HG03097 (cell line): ENCODE measurements around the gene ARNT2.

ENCODE experiments used
- ATAC-seq: cut with Tn5 transposase; IDR thresholded peaks from one replicate; pipeline ENCODE4 v1.9.1; 2021; ENCODE audit not compliant: unreplicated experiment, low FRiP score

The ARNT2 gene

DNA sequence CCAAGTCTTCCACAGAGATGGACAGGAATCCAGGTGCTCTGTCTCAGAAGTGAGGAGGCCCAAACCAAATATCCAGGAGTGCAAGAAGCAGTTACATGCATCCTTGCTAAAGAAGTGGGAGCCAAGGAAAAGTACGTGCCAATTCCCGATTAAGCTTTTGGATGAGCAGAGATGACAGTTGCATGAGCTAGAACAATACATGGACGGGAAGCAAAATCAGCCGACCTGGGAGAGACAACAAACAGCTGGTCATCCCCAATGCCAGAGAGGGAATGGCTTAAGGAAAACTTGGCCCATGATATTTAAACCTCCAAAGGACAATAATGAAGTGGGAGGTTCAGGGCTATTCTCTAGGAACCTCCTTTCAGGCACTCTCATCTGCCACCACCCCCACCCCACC is 204.9 kb downstream of the ARNT2 start:
- no peak for ATAC-seq

DNA sequence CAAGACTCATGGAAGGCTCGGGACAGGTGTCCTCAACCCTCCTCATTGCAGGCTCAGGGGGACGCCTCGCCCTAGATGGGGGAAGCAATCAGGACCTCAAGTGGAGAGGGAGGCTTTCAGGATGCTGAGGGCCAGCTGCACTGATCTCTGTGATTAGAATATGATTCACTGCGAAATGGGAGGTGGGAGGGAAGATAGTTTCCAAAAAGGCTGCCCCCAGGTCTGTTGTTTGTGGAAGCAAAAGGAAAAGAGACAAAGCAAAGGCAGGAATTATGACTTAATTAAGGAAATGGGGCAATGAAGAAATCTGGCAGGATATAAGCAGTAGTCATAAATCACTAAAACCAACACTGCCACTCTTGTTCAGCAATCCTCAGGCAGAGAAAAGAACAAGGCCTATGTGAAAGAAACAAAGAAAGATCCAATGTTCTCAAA is 205.3 kb downstream of the ARNT2 start:
- no peak for ATAC-seq

DNA sequence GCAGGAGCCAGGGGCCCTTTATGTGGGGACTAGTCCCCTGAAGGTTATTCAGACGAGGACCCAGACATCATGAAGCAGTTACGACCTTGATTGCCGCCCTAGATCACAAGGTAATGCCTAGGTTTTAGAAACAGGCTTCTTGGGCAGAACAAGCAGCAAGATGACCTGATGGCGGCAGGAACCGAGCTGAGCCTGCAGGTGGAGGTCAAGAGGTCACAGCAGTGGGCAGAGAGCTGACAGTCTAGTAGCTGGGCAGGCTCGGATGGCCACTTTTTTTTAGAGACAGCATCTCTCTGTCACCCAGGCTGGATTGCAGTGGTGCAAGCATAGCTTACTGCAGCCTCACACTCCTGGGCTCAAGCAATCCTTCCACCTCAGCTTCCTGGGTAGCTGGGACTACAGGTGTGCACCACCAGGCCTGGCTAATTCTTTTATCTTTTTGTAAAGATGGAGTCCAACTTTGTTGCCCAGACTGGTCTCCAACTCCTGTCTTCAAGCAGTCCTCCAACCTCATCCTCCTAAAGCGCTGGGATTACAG is 207.4 kb downstream of the ARNT2 start:
- no peak for ATAC-seq

DNA sequence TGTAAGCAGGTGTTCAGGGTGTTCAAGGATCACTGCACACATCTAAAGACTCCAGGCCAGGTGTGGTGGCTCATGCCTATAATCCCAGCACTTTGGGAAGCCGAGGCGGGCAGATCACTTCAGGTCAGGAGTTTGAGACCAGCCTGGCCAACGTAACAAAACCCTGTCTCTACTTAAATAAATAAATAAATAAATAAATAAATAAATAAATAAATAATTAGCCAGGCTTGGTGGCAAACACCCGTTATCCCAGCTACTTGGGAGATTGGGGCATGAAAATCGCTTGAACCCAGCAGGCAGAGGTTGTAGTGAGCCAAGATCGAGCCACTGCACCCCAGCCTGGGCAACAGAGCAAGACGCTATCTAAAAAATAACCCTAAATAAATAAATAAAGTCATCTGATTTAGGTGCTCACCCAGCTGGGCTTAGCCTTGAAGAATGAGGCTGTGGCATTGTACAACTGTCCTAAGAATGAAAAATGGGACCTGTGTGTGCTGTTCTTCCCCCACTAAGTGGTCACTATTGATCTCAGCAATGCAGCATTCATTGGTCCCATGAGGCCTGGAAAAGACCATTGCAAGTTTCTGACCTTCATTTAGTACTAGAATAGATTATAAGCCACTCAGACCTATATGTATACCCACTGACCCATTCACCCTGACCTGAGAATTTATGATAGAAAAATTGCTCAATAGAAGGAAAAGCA is 208.1 kb downstream of the ARNT2 start:
- ATAC-seq = no peak

DNA sequence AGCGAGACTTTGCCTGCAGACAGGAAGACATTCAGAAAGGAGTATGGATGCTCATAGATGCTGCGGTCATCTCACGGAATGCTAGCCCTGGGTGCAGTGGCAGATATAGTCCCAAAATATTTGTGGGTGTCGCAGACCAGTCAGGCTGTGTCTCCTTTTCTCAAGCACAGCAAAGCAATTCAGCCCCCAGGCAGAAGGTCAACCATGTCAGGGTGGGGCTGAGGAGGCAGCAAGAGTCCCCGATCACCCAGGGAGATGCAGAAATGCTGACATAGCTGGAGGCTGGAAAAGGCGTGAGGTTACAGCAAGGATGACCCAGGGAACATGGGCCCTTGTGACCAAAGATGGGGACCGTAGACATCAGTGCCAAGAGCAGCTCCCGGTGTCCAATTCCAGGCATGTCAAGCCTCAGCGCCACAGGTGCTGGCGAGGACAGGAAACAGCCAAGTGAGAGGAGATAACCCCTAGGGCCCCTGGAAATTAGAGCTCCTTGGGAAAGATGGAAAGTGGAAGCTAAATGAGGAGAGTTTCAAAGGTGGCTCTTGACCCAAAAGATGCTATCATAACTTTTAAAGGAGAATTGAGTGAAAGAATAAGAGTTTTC is 209.7 kb downstream of the ARNT2 start:
- ATAC-seq = no peak

DNA sequence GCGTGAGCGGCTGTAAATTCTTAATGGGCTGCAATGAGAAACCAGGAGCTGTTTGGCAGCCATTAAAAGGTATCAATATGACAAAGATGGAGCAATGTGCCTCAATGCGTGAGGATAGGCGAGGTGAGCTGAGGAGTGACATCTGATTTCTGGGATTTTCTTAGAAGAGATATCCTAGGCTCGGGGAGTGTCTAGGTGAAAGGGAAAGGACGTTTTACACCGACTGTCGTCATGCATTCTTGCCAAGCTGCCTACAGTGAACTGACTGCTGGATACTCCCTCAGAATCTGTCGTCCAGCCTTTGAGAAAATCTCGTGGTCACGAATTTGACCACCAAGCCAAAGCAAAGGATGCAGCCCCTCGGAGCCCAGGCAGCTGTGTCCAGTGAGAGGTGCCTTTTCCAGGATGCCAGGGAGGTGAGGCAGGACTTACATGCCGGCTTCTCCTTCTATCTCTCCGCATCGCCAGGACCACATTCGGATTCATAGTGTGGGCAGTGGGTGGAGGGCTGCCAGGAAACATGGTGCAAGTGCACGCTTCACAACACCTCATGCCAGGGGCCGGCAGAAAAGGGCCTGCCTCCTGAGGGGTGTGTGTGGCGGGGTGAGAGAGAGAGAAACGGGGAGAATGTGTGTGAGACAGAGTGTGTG is 210.7 kb downstream of the ARNT2 start:
- ATAC-seq = no peak

DNA sequence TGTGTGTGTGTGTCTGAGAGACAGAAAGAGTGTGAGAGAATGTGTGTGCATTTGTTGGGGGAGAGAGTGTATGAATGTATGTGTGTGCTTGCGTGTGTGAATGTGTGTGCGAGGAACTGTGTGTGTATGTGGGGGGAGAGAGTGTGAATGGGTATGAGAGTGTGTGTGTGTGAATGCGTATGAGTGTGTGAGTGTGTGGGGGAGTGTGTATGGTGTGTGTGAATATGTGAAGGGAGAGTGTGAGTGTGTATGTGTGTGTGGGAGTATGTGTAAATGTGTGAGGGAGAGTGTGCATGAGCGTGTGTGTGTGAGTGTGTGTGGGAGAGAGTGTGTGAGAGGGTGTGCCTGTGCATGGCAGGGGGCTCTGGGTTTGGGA is 211.2 kb downstream of the ARNT2 start:
- no peak for ATAC-seq

DNA sequence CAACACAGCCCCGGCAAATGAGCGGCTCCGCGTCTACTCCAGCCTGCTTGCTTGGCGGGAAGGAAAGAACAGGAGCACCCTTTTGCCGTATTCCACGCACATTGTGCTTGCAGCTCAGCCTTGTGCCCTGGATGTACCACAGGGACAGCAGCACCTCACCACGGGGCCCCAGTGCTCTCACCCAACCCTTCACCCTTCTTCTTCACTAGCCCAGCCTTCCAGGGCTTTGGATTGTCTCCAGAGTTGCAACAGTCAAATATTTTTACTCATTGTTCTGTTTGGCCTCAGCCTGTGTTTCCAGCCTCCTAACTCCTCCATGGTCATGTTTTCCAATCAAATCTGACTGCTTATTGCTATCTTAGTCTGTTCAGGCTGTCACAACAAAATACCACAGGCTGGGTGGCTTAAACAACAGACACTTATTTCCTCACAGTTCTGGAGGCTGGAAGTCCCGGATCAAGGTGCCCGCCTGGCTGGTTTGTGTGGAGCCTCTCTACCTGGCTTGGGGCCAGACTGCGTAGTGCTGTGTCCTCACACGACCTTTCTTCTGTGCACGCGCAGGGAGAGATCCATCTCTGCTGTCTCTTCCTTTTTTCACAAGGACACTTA is 211.7 kb downstream of the ARNT2 start:
- no peak for ATAC-seq

DNA sequence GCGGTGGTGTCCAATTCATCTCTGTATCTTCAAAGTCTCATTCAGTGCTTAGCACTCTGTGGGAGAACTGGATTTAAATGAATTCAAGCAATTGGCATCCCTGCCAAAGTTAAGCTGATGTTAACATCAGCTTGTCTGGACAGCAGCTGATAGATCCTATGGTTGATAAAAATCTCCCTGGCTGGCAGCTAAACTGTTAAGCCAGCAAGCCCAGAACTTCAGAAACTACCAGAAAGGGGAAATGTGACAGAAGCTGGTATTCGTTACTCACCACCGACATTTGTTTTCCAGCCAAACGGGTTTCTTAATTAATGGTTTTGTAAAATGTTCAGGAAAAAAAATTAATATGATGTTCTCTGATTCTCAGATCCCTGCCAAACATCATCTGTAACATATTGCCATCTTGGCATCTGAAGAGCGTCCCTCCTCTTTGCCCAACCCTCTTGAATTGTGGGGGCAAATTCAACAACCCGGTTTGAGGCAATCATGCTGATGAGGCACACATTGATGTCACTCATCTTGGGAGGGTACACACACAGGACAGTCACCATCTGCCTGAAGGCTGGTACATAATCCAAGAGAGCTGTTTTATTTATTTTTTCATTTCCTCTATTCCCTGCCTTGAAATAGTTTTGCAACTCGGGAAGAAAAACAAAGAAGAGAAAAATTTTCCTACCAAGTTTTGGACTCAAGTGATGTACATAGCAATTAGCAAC is 214.7 kb downstream of the ARNT2 start:
- ATAC-seq = no peak

DNA sequence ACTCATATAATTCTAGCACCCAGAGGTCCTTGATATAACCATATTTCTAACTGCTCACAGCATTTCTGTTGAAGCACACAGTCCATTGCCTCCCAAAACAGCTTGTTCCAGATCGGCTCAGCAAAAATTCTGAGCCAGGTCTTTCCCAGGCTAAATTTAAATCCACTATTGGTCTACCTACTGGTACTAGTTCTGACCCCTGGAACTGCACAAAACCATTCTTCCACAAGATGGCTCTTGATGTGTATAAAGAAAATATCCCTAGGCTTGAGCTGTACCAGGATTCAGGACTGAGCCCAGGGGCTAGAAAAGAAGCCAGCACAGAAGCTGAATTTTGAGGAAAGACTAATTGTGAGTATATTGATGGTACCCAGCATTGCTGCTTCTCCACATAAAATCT is 215.5 kb downstream of the ARNT2 start:
- no peak for ATAC-seq

DNA sequence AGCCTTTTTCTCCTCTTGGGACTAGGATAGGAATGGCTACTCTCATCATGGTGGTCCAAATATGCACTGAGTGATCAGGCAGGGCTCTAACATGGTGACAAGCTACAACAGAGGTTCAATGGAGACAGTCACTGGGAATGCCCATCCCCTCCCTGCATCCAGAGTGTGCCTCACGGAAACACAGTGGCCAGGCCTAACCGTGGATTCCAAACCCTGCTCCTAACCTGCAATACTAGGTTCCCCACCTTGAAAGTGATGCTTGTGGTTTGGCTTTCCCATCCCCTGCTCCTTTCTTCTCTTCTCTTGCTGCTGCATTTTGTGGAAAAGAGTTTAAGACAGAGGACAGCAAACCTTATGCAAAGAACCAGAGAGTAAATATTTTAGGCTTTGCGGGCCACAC is 216.0 kb downstream of the ARNT2 start:
- ATAC-seq = no peak

DNA sequence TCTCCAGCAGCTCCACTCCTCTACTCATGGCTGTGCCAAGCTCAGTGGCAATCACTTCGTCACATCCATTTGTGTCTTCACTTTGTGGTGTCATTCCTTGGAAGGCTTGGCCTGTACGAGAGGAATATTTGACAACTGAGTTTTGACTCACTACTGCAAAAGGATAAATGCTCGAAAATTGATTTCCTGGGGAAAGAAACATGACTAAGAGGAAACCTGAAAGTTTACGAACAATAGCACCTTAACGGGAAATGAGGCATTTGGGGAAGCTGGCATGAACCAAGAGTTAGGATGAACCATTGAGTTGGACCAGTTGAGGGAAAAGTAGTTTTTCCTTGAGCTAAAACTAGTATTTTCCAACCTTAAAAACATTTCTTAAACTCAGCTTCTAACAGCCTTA is 216.7 kb downstream of the ARNT2 start:
- ATAC-seq = no peak

DNA sequence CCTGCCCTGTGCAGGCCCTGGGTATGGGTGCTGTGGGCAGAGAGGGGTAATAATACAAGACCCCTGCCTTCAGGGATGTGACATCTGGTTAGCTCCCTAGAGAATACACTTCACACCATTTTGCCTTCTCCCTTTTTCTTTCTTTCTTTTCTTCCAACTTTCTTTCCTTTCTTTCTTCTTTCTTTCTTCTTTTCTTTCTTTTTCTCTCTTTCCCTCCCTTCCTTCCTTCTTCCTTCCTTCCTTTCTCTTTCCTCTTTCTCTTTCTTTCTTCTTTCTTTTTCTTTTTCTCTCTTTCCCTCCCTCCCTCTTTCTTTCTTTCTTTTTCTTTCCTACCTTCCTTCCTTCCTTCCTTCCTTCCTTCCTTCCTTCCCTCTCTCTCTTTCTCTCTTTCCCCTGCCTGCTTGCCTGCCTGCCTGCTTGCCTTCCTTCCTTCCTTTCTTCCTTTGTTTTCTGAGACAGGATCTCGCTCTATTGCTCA is 222.5 kb downstream of the ARNT2 start:
- ATAC-seq = no peak

DNA sequence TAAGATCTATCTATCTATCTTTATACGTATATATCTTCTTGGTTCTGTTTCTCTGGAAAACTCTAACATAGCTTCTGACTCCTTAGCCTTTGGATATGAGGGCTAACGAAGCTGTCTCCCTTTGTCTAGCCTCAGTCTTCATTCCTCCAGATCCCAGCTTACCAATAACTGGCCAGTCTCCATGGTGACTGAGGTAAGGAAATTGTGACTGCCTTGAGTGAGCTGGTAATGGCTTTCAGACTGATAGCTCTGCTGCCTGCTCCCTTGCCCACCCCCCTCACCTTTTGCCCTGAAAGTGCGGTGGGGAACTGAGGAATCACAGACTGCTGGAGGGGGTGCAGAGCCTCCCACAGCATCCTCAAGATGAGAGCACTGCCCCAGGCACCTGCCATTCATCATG is 225.2 kb downstream of the ARNT2 start:
- ATAC-seq = no peak

DNA sequence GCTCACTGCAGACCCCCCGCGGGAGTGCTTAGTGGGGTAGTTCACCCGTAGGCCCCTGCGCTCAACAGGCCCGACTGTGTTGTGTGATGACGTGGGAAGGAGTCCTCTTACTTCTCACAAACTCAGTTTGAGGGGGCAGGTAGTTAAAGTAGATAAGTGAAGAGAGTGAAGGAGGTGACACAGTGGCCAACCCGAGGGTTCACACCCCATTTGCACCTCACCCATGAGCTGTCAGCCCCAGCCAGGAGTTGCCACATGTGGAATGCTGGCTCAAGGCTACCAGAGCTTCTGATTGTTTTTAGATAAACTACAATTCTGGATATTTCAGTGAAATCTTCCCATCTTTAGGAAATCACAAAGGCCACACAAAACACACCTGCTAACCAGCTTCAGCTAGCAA is 226.8 kb downstream of the ARNT2 start:
- no peak for ATAC-seq

DNA sequence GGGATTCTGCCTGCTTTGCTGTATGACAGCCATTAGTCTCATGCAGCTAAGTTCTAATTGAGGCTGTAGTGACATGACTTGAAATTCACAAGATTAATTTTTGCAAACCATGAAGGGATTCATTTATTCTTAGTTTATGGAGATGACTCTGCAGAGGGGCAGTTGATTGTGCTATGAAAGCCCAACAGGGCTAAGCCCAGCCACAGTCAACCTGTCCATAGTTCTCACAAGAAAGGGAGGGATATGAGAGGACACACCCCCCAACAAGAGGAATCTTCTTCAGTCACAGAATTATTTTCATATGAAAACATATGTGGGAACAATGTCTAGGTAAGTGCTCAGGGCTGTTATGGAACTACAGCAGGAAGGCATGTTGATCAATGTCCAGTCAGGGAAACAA is 229.0 kb downstream of the ARNT2 start:
- ATAC-seq = no peak

DNA sequence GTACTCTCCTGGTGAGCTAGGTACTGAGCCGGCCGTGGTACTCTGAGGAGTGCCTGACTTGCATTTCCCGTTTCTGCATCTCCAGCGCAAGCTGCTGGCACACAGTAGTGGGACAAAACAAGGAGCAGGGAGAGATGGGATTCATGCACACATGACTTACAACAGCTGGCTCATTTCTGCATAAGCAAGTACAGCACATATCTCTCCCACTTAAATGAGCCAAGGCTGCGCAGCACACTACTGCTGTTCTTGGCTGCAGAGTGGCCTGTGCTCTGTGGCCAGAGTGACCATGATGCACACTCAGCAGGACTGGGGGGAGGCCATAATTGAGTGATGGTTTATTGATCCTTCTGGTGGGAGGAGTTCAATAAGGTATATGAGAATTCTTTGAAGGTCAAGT is 231.8 kb downstream of the ARNT2 start:
- no peak for ATAC-seq

DNA sequence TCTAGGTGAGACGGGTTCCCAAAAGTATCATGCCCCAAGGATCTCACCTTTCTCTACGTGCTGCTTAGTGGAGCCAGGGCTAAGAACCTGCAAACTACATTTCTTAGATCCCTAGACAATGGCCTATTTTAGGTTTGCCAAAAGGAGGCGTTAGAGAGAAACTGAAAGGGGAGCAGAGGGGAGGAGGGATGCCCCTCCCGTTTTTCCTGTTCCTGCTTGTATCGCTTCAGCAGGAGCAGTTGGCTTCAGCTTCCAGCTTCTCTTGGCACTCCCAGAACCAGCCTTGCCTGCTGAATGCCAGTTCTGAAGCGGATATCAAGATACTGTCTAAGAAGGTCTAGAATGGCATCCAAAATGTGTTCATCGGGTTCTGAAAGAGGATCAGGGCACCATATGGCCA is 232.5 kb downstream of the ARNT2 start:
- ATAC-seq = no peak

DNA sequence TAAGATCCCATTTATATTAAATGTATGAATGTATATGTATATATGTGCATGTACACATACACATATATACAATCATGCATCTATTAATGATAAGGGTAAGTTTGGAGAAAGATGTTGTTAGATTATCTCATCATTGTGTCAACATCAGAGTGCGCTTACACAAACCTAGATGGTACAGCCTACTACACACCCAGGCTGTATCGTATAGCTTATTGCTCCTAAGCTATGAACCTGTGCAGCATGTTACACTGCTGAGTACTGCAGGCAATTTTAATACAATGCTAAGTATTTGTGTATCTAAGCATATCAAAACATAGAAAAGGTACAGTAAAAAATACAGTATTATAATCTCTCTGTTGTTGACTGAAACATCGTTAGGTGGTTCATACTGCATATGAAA is 233.6 kb downstream of the ARNT2 start:
- ATAC-seq = no peak

DNA sequence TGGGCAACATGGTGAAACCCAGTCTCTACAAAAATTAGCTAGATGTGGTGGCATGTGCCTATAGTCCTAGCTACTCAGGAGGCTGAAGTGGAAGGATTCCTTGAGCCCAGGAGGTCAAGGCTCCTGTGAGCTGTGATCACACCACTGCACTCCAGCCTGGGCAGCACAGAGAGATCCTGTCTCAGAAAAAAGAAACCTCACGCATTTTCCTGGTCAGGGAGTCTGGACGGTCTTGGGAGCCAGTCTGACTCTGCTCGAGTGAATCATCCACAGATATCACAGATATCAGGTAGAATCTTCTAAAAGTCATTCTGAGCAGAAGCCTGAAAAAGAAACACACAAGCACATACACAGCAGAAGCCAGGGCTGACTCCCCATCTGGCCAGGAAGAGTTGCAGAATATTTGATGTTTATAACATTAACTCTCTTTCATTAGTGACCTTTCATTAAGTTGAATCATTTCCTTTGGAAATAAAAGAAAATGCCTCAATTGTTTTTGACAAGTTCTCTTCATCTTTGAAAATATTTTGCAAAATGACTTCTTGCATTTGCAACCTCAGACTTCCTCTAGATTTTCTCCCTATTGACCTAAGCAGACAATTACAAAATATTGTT is 234.5 kb downstream of the ARNT2 start:
- no peak for ATAC-seq
